ENCODE data around the gene VPS8. TPM values are rescaled to one million over a fixed set of nuclear protein-coding genes. Genes with fewer than 3 reads are reported as not detected.

Gene VPS8
- total and polyA plus RNA-seq, 7 donors, result 11.4 to 52.6 (median 30.8) TPM

GRCh38 chr3:184827572-184827971 is 15.6 kb downstream of the VPS8 start:
- intact Hi-C loops (cut with DNase I), result no loop called here
- Histone ChIP-seq H3K27me3 (ENCODE audit: insufficient read depth in 3 of 3, low read length in 2 of 3) (no peaks in the 10 kb centered on the region), H3K4me3 (no peak overlapping the region), H3K9me3 (no peaks in the 10 kb centered on the region), H3K36me3 (ENCODE audit: insufficient read depth in 1 of 2, low read depth in 1 of 2) (peaks cover 3 to 72% of the 10 kb centered on the region in 2 donors), H3K27ac (no peak overlapping the region), H3K4me1 (peaks cover 26% of the 10 kb centered on the region)
- TF ChIP-seq CTCF (IDR thresholded peaks at IDR 0.05), result no peak
- 34 to 46% (median 43%) methylated on average over 2 of the region's 2 CpGs for WGBS, 3 donors
- no peak for DNase-seq
- no peak for ATAC-seq

DNA sequence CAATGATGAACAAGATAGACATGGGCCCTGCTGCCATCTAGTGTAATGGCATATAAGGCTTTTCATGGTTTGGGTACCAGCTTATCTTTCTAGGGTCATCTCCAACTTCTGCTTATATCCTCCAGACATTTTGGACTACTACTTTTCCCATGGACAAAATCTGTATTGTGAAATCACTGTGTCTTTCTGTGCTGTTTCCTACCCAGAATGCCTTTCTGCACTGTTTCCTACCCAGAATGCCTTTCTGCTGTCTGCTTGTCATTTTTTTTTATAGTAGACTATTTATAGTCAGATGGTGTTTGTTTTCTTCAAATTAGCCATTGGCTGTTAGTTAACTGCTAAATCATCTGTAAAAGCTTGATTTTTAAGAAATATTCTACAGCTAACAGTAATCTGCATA is 20.1 kb downstream of the VPS8 start:
- TF ChIP-seq CTCF (IDR thresholded peaks at IDR 0.05), result no peak
- DNase-seq (no peak), ATAC-seq (peak in 2 of 4 donors; percentile 46 to 57)
- H3K4me1 ChIP-seq, result peaks cover 14% of the 10 kb centered on the region
- intact Hi-C loops (cut with DNase I), result no loop called here
- H3K27ac ChIP-seq, result peak overlapping the region; percentile 32
- no peak overlapping the region for H3K4me3 ChIP-seq
- H3K9me3 ChIP-seq, result no peaks in the 10 kb centered on the region
- no peaks in the 10 kb centered on the region for H3K27me3 ChIP-seq (ENCODE audit: insufficient read depth in 3 of 3, low read length in 2 of 3)
- peaks cover 2 to 78% of the 10 kb centered on the region in 2 donors for H3K36me3 ChIP-seq (ENCODE audit: insufficient read depth in 1 of 2, low read depth in 1 of 2)

GRCh38 chr3:184832903-184833302 is 20.9 kb downstream of the VPS8 start:
- TF ChIP-seq CTCF (IDR thresholded peaks at IDR 0.05), result no peak
- WGBS, 3 donors, result 39 to 54% (median 47%) methylated on average over 4 of the region's 4 CpGs
- ATAC-seq (no peak), DNase-seq (no peak)
- peaks cover 23% of the 10 kb centered on the region for H3K4me1 ChIP-seq
- H3K4me3 ChIP-seq, result no peak overlapping the region
- intact Hi-C loops (cut with DNase I), result no loop called here
- no peaks in the 10 kb centered on the region for H3K9me3 ChIP-seq
- peaks cover 2 to 75% of the 10 kb centered on the region in 2 donors for H3K36me3 ChIP-seq (ENCODE audit: insufficient read depth in 1 of 2, low read depth in 1 of 2)
- peak overlapping the region; percentile 32 for H3K27ac ChIP-seq
- no peaks in the 10 kb centered on the region for H3K27me3 ChIP-seq (ENCODE audit: insufficient read depth in 3 of 3, low read length in 2 of 3)

DNA sequence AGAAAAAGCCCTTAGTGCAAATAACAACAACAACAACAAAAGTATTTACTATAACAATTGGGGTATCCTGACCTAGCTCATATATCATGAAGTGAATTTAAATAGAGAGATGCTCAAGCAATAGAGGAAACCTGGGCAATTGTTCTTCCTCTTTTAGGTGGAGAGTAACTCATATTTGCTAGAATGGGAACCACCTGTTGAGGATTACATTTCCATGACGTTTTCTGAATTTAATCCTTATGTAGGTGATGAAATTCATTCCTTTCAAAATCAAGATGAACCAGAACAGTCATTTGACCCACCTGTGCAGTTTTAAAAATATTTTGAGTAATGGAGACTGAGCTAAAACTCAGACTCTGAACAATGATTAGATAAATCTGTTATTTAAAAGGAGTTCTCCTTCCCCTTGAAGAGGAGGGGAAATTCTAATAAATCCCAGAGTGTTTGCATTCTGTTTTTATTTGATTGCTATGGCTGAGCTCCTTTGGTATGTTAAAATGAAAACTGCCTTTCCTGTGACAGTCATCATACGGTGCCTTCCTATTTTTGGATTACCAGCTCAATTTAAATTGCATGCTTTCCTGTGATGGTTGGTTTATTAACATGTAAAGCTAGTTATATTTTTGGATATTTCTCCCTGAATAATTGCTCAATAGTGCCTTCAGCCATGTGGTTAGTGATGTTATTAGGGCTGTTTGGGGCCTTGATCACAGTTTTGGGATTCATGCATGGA is 24.3 kb downstream of the VPS8 start:
- Histone ChIP-seq H3K27me3 (ENCODE audit: insufficient read depth in 3 of 3, low read length in 2 of 3) (no peaks in the 10 kb centered on the region), H3K4me3 (no peak overlapping the region), H3K27ac (peak overlapping the region; percentile 44), H3K4me1 (peaks cover 29% of the 10 kb centered on the region), H3K9me3 (no peaks in the 10 kb centered on the region), H3K36me3 (ENCODE audit: insufficient read depth in 1 of 2, low read depth in 1 of 2) (peaks cover 2 to 58% of the 10 kb centered on the region in 2 donors)
- WGBS, 3 donors, result 22 to 28% (median 24%) methylated on average over 2 of the region's 2 CpGs
- intact Hi-C loops (cut with DNase I), result no loop called here
- DNase-seq (no peak), ATAC-seq (peak; percentile 28 to 61 (median 54))
- TF ChIP-seq CTCF (IDR thresholded peaks at IDR 0.05), result no peak

DNA sequence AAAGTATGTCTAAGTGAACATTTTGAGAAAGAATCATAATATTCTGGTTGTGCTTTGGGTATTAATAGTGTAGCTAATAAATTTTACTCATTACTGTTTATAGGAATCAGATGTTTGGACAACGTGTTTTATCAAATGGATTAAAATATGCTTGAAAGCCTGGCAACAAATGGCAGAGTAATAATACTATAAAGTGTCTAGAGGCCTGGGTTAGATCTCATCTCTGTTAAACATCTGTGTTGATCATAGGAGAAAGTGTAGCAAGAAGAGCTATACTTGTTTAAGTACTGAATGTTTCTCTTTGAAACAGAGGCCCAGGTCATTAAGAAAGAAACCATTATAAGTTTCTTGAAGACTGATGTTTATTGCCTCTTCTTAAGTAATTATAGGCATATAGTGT is 30.5 kb downstream of the VPS8 start:
- TF ChIP-seq CTCF (IDR thresholded peaks at IDR 0.05), result no peak
- intact Hi-C loops (cut with DNase I), result no loop called here
- Histone ChIP-seq H3K27ac (no peak overlapping the region), H3K27me3 (ENCODE audit: insufficient read depth in 3 of 3, low read length in 2 of 3) (no peaks in the 10 kb centered on the region), H3K36me3 (ENCODE audit: insufficient read depth in 1 of 2, low read depth in 1 of 2) (peaks cover 0 to 19% of the 10 kb centered on the region in 2 donors), H3K4me3 (no peak overlapping the region), H3K9me3 (no peaks in the 10 kb centered on the region), H3K4me1 (peaks cover 46% of the 10 kb centered on the region)
- WGBS, 3 donors, result 48 to 75% (median 53%) methylated on average over 1 of the region's 1 CpG
- no peak for ATAC-seq
- DNase-seq, result no peak
